PC-9 (cell line): ENCODE data around the gene SEC24B.

Source experiments
- EZH2 ChIP-seq: fragments of 200-600 bp; sonication (generic); IDR thresholded peaks from 2 replicates; pipeline ENCODE4 v1.8.0; 2017; ENCODE audit warnings: antibody characterized with exemption, low read depth
- TF ChIP-seq, protein P1 (sequence below): fragments of 200-600 bp; sonication (generic); conservative IDR thresholded peaks from 2 replicates; pipeline ENCODE4 v1.6.1; 2017; ENCODE audit warnings: mixed run types, antibody characterized with exemption, mild to moderate bottlenecking, moderate library complexity

DNA sequence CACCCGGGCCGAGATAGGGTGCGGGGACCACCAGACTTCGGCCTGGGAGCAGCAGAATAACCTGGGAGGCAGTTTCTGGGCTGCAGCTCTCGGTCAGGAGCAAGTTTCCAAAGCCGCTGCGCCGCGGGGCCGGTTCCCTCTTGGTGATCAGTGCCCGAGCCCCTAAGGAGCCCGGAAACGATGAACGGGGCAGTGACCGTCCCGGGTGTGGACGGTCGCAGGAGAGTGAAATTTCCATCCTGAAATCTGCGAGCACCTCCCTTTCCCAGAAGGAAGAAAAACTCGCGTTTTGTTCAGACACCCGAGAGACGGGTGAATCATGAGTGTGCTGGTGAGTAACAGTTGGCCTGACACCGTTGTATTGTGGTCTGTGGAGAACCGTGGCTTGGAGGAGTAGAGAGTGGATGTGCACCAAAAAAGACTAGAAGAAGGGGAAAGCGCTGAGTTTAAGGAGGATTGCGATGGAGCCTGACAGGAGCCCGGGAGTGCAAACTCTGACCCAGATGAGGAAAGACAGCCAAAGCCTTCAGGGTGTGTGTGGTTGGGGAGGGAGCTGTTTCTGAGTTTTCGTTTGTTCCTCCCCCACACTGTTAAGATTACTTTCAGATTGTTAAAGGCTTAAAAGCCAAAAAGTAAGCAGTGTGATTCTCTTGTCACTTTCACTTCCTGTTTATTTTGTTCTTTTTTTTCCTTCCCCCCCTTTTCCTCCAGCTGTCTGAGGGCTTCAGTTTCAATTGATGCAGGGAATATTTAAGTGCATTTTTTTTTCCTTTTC lies 127.3 kb downstream of the SEC24B start:
- TF ChIP-seq, protein P1, sequence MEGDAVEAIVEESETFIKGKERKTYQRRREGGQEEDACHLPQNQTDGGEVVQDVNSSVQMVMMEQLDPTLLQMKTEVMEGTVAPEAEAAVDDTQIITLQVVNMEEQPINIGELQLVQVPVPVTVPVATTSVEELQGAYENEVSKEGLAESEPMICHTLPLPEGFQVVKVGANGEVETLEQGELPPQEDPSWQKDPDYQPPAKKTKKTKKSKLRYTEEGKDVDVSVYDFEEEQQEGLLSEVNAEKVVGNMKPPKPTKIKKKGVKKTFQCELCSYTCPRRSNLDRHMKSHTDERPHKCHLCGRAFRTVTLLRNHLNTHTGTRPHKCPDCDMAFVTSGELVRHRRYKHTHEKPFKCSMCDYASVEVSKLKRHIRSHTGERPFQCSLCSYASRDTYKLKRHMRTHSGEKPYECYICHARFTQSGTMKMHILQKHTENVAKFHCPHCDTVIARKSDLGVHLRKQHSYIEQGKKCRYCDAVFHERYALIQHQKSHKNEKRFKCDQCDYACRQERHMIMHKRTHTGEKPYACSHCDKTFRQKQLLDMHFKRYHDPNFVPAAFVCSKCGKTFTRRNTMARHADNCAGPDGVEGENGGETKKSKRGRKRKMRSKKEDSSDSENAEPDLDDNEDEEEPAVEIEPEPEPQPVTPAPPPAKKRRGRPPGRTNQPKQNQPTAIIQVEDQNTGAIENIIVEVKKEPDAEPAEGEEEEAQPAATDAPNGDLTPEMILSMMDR, result no peak
- TF ChIP-seq EZH2, result no peak
